ENCODE measurements around the gene SYNPO.

Gene SYNPO

GRCh38 chr5:150659360-150660107 lies 19.1 kb downstream of the SYNPO start:
- no peak for DNase-seq

GRCh38 chr5:150660108-150660831 lies 19.8 kb downstream of the SYNPO start:
- DNase-seq: no peak

- DNase-seq: peak; percentile 6
Observed at GRCh38 chr5:150661086-150661485, 20.6 kb downstream of the SYNPO start, which contains the start of gene MYOZ3. TSS of gene MYOZ3 (plus strand) at chr5:150661251. CDS start at chr5:150662942, 1,691 bp downstream.

GRCh38 chr5:150661821-150662596 lies 21.5 kb downstream of the SYNPO start:
- DNase-seq: no peak

- DNase-seq: no peak
Observed at GRCh38 chr5:150662731-150663516, 22.5 kb downstream of the SYNPO start.

- DNase-seq: no peak
Observed at GRCh38 chr5:150663936-150664335, 23.5 kb downstream of the SYNPO start.

- peak; percentile 17 for DNase-seq
Observed at GRCh38 chr5:150665044-150665443, 24.6 kb downstream of the SYNPO start.

GRCh38 chr5:150670275-150670947 lies 30.0 kb downstream of the SYNPO start:
- no peak for DNase-seq

GRCh38 chr5:150670948-150671310 lies 30.5 kb downstream of the SYNPO start:
- DNase-seq: no peak

- peak; percentile 57 for DNase-seq
Observed at GRCh38 chr5:150671509-150672236, 31.2 kb downstream of the SYNPO start.

GRCh38 chr5:150672237-150672883 lies 31.9 kb downstream of the SYNPO start:
- peak; percentile 52 for DNase-seq

- no peak for DNase-seq
Observed at GRCh38 chr5:150672884-150673275, 32.4 kb downstream of the SYNPO start.

GRCh38 chr5:150674341-150674821 lies 33.9 kb downstream of the SYNPO start:
- no peak for DNase-seq

- DNase-seq: no peak
Observed at GRCh38 chr5:150675069-150675468, 34.6 kb downstream of the SYNPO start.

GRCh38 chr5:150676578-150676977 lies 36.1 kb downstream of the SYNPO start:
- no peak for DNase-seq

- no peak for DNase-seq
Observed at GRCh38 chr5:150689120-150689519, 48.7 kb downstream of the SYNPO start.

GRCh38 chr5:150690760-150691159 lies 50.3 kb downstream of the SYNPO start:
- DNase-seq: no peak

- no peak for DNase-seq
Observed at GRCh38 chr5:150692276-150692675, 51.8 kb downstream of the SYNPO start.

GRCh38 chr5:150694612-150695011 lies 54.2 kb downstream of the SYNPO start:
- DNase-seq: no peak

GRCh38 chr5:150700246-150700593 lies 59.8 kb downstream of the SYNPO start:
- DNase-seq: no peak
